ENCODE measurements around the gene BCAR1.

The BCAR1 gene

DNA sequence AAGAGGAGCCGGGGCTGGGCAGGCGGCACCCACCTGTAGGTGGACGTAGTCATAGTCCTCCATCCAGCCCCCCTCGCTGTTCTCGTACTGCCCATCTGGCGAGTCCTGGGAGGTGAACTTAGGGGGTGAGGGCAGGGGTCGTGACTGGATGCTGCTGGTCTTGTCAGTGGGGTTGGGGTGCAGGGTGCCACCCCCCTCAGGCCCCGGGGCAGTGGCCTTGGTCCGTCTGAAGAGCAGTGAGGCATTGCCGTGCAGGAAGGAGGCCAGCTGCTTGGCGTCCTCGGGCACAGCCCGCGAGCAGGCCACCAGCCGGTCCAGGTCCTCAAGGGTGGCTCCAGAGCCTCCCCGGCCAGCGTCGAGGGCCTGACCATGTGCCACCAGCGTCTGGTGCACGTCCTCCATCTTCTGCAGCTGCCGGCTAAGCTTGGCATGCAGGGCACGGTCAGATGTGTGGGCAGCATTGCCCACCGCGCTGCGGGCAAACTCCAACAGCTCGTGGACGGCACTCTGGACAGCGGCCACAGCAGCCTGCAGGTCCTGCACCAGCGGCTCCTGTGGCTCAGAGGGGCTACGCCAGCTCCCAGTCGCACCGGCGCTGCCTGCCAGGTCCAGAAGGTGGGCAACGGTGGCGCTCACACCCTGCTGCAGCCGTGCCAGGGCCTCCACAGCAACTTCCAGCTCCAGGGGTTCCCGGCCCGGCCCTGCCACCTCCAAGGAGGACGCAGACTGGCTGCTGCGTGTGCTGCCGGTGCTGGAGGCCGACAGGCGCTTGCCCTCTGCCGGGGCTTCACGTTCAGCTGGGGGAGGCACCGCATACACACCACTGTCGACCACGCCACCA, 16.3 kb downstream of the BCAR1 start:
- TF ChIP-seq GATA1 (IDR thresholded peaks at IDR 0.05; ENCODE audit: low read depth, low read length): no peak
- TF ChIP-seq POLR2A (IDR thresholded peaks at IDR 0.05; ENCODE audit: low read length): no peak

DNA sequence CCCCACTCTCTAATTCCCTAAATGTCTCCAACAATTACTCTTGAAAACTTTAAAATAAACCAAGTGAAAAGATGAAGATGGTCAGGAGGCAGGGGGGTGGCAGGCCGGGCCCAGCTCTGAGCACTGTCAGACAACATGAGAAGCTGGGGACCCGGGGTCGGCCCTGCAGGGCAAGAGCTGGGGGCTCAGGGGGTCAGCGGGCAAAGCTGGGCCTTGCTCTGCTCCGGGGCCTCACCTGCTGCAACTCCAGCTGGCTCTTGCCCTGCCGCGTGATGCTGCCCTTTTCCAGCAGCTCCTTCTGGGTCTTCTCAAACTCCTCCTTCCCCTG, 17.8 kb downstream of the BCAR1 start:
- no peak for DNase-seq
- TF ChIP-seq POLR2A (IDR thresholded peaks at IDR 0.05; ENCODE audit: low read length) (no peak), GATA1 (IDR thresholded peaks at IDR 0.05; ENCODE audit: low read depth, low read length) (no peak)

More for the DNA sequence above, 16.3 kb downstream of the BCAR1 start:
- no peak for DNase-seq

DNA sequence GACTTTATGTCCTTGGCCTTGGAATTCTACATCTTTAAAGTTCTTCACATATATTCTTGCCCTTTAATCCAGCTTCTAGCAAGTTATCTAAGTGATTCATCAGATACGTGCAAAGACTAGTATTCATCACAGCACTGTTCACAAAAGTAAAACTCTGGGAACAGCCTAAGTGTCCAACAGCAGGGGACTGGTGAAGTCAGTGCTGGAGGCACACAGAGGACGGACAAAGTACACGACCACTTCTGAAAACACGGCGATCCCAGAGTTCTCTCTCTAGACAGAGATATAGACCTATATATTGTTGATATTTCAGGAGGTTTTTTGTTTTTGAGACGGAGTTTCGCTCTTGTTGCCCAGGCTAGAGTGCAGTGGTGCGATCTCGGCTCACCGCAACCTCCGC, 19.9 kb downstream of the BCAR1 start:
- no peak for DNase-seq
- TF ChIP-seq POLR2A (IDR thresholded peaks at IDR 0.05; ENCODE audit: low read length): no peak
- TF ChIP-seq GATA1 (IDR thresholded peaks at IDR 0.05; ENCODE audit: low read depth, low read length): no peak

DNA sequence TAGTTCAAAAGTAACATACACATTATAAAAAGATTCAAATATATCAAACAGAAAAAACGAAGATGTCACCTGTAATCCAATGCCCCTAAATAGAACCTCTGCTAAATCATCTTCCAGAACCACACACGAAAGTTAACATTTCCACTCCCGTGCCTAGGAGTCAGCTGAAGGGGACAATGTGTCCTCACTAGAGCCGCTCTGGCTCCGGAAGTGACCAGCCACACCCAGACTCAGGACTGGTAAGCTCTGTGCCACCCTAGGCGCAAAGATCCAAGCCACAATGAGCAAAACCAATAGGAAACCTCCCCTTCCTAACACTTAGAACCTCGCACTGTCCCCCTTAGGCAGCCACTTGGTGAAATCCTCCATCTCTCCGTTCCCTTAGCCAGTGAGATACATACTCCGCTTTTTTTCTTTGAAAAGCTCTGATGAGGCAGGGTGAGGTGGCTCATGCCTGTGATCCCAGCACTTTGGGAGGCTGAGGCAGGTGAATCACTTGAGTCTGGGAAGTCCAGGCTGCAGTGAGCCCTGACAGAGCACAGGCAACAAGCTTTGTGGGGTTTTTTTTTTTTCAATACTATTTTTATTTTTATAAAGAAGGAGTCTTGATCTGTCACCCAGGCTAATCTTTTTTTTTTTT, 20.8 kb downstream of the BCAR1 start:
- DNase-seq: no peak
- TF ChIP-seq POLR2A (IDR thresholded peaks at IDR 0.05; ENCODE audit: low read length): no peak
- TF ChIP-seq GATA1 (IDR thresholded peaks at IDR 0.05; ENCODE audit: low read depth, low read length): no peak

DNA sequence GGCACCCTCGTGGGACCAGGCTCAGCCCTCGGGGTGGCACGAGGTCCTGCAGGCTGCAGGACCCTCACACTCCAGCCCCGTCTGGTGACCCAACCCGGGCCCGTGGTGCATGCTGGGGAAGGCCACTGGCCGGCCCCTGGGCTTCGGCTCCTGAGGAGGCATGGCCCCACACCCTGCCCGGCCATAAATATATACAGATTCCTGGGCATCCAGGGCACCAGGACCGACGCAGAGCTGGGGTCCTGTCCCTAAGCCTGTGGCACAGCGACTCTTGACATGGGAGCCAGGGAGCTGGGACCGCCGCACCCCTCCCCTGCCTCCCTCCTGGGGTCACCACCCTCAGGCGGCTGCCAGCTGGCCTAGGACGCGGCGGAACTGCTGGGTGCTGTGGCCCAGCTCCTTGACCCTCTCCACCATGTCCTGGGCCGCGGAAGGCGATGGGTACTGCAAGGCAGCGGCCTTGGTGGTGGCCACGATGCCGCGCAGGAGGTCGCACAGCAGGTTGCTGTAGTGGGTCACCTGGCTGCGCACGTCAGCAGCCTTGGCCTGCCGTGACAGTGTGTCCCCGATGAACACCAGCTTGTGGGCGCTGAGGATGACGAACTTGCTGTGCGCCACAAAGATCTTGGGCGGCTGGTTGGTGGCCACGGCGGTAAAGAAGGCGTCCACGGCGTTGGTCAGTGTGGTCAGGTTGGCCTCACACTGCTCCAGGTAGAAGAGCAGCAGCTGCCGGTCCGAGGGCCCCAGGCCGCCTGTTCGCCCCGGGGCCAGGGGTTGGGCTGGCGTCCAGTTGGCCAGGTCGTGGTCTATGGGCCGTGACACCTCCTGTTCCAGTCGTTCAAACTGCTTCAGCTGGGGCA, 22.0 kb downstream of the BCAR1 start:
- TF ChIP-seq POLR2A (IDR thresholded peaks at IDR 0.05; ENCODE audit: low read length) (no peak), GATA1 (IDR thresholded peaks at IDR 0.05; ENCODE audit: low read depth, low read length) (no peak)
- DNase-seq: no peak

DNA sequence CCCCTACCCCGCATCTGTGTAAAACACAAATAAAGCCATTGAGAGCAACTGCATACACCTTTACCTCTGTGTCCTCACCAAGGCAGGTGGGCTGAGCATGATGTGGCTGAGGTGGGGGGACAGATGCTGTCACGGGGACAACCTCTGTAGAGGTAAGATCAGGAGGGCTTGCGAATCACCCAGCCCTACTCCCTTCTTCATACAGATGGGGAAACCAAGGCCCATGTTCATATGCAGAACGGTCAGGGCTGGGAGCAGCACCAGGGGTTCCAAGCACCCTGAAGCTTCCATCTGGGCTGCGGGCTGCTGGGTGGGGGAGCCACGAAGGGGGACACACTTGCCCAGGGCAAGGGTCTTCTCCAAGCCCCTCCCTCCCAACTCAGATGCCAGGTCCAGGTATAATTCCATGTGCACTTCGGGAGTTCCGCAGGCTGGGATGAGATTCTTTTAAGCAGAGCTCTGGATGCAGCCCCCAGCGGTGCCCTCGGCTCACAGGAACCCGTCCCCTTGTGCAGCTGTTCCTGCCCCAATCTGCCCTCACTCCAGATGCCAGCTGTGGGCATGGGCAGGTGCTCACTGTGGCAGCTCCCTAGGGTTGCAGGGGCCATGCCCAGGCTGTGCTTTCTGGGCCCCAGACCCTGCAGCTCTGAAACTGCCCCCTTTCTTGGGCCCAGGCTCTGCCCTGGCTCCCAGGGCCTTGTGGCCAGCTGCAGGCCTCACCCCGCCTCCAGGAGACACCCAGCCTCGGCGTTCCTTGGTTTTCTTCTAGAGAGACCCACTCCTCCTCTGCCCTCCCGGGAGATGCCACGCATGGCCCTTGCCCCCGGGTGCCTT, 23.1 kb downstream of the BCAR1 start:
- TF ChIP-seq POLR2A (IDR thresholded peaks at IDR 0.05; ENCODE audit: low read length): no peak
- no peak for TF ChIP-seq GATA1 (IDR thresholded peaks at IDR 0.05; ENCODE audit: low read depth, low read length)
- no peak for DNase-seq

DNA sequence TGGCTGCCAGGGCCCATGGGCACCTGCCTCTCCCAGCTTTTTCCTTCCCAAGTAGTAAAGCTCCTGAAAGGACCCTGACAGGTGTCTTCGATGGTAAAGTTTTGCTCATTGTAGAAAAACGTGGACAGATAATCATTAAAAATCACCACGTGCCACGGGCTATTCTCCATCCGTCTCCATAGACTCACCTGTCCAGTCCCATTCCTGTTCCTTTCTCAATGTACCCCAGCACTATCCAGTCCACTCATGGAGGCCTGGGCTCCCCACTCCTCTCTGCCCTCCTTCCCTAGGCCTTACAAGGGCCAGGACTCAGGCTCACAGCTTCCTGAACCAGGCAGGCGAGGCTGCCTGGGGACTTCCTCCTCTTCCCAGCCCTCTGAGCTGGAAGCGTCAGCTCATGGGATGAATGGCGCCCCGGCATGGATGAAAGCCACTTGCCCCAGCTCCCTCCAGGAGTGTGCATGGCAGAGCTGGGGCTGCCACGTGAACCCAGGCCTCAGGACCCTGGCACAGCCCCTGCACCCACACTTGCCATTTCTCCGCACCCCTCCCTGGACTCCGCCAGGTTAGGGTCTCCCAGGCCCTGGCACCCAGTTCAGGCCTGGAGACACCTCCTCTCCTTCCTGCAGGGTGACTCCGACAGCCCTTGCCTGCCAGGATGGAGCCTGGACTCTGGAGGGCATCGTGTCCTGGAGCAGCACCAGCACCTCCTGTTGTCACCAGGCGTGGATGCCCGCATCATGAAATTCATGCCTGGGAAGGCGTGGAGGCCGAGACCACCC, 23.9 kb downstream of the BCAR1 start:
- no peak for DNase-seq
- TF ChIP-seq GATA1 (IDR thresholded peaks at IDR 0.05; ENCODE audit: low read depth, low read length) (no peak), POLR2A (IDR thresholded peaks at IDR 0.05; ENCODE audit: low read length) (no peak)

DNA sequence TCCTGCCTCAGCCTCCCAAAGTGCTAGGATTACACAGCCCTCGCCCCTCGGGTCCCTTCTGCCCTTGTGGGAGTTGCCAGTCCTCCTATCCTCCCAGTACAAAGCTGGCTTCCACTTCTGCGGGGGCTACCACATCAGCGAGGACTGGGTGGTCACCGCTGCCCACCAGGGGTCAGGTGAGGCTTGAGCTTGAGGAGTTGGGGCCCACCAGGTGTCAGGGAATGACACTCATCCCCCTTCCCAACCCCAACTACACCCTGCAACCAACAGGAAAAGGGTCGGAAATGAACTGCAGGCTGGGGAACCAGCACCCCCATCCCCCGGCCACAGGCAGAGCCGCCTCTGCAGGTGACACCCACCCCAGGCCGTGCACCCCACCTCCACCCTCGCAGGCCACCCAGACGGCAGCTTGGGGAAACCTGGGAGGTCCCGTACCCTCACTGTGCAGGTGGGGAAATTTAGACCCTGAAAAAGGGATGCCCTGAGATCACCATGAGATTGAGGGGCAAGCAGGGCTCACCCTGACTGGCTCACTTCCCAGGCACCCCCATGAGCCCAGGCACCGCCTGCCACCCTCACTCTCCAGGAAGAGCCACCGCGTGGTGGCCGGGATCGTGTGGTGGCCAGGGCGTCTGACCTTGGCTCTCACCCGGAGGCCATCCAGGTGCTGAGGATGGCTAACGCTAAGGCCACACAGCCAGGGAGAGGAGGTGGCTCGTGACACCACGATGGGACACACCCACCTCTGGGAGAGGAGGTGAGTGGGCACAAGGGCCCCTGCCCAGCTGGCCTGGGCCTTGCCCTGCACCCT, 24.7 kb downstream of the BCAR1 start:
- no peak for TF ChIP-seq POLR2A (IDR thresholded peaks at IDR 0.05; ENCODE audit: low read length)
- TF ChIP-seq GATA1 (IDR thresholded peaks at IDR 0.05; ENCODE audit: low read depth, low read length): no peak
- DNase-seq: no peak

DNA sequence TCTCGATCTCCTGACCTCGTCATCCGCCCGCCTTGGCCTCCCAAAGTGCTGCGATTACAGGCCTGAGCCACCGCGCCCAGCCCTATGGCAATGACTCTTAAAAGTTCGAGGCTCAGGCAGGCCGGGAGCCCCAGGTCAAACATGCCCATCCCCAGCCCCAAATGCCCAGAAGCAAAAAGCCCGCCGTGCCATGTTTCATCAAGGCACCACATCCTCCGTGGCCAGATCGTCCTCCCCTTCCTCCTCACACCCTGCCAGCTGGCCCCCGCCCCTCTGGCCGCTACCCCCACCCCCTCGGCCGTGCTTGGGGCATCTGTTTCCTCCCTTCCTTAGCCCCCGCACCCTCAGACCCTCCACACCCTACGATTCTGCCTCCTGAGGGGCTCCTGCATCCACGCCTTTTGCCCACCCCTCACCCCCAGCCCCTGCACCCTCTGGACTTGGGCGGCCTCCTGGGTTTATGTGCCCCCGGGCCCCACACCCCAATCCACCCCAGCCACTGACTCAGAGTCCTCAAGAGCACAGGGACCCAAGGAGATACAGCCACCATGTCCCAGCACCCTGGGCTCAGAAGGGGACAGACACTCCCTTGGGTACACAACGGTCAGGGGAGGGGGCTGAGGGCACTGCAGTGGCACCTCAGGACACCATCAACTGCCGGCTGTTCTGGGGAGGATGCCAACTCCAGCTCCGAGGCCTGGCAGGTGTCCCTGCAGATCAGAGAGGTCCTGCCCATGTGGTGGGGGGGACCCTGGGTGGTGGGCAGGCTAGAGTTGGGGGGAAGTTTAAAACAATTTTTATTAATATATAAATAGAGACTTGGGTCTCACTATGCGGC, 25.5 kb downstream of the BCAR1 start:
- no peak for DNase-seq
- no peak for TF ChIP-seq POLR2A (IDR thresholded peaks at IDR 0.05; ENCODE audit: low read length)
- TF ChIP-seq GATA1 (IDR thresholded peaks at IDR 0.05; ENCODE audit: low read depth, low read length): no peak

DNA sequence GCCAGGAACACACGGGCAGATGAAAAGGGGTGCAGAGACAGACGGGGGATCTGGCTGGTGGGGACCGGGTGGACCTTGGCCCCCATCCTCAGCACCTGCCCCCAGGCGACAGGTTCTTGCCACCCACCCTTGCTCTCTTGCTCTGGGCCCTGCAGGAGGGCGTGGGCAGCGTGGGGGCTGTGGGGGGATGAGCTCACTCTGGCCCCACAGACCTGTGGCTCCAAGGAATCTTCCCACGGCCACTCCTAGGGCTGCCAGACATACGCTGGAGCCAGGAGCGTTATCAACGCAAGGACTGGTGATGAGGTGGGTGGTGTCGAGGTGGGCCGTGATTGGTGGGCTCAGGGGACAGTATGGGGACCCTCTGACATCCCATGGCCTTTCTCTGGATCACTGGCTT, 26.3 kb downstream of the BCAR1 start:
- DNase-seq: no peak
- TF ChIP-seq POLR2A (IDR thresholded peaks at IDR 0.05; ENCODE audit: low read length): no peak
- no peak for TF ChIP-seq GATA1 (IDR thresholded peaks at IDR 0.05; ENCODE audit: low read depth, low read length)
